K562 (cell line): Measurements from ENCODE around the gene ZBTB49. TPM values are rescaled to one million over a fixed set of nuclear protein-coding genes. Genes with fewer than 3 reads are reported as not detected.

Source experiments
- CCNT2 ChIP-seq: IDR thresholded peaks from 2 replicates; pipeline ENCODE4 v1.6.1; 2011; ENCODE audit warnings: borderline replicate concordance, low read depth, mild to moderate bottlenecking, moderate library complexity, mixed read lengths, low read length; ENCODE audit not compliant: insufficient read length; ENCODE audit errors: extremely low read depth
- CXXC5 ChIP-seq: fragments of 250-450 bp; sonication (Bioruptor Pico); IDR thresholded peaks from 2 replicates; pipeline ENCODE4 v1.8.0; 2022; ENCODE audit warnings: inconsistent platforms, mild to moderate bottlenecking, moderate library complexity
- EGR1 ChIP-seq: fragments of 450-650 bp; conservative IDR thresholded peaks from 2 replicates; pipeline ENCODE4 v1.6.1; 2017; ENCODE audit warnings: mild to moderate bottlenecking
- FOXM1 ChIP-seq, 2 experiments: fragments of 450-650 bp in 1 of 2; sonication (generic) in 1 of 2; formaldehyde crosslinking in 1 of 2; IDR thresholded peaks; 2 replicates each; pipeline versions ENCODE4 v1.6.1 to v1.9.0; 2017 to 2022; ENCODE audit warnings: low read depth in 2 of 2, mild to moderate bottlenecking in 2 of 2, missing genetic modification reagents in 1 of 2, moderate library complexity in 1 of 2
- GATAD2B ChIP-seq: fragments of 450-650 bp; IDR thresholded peaks from 2 replicates; pipeline ENCODE4 v1.6.1; 2017; ENCODE audit warnings: mild to moderate bottlenecking, borderline replicate concordance
- HDAC3 ChIP-seq: fragments of 450-650 bp; IDR thresholded peaks from 2 replicates; pipeline ENCODE4 v1.6.1; 2018; ENCODE audit warnings: borderline replicate concordance, mild to moderate bottlenecking, moderate library complexity; ENCODE audit not compliant: partially characterized antibody
- HLTF ChIP-seq: fragments of 450-650 bp; IDR thresholded peaks from 2 replicates; pipeline ENCODE4 v1.6.1; 2016
- HMG20B ChIP-seq: fragments of 250-450 bp; sonication (Bioruptor Pico); IDR thresholded peaks from 2 replicates; pipeline ENCODE4 v1.5.0; 2021; ENCODE audit warnings: mild to moderate bottlenecking
- MTA1 ChIP-seq: fragments of 450-650 bp; IDR thresholded peaks from 2 replicates; pipeline ENCODE4 v1.6.1; 2017; ENCODE audit warnings: borderline replicate concordance
- PTRF ChIP-seq: fragments of 450-650 bp; IDR thresholded peaks from 2 replicates; pipeline ENCODE4 v1.6.1; 2016; ENCODE audit warnings: mild to moderate bottlenecking, missing genetic modification characterization, missing compliant biosample characterization
- SMARCB1 ChIP-seq: IDR thresholded peaks from 2 replicates; pipeline ENCODE4 v1.6.1; 2011; ENCODE audit warnings: improper control_type of control experiment, low read depth; ENCODE audit not compliant: insufficient read length
- TSC22D4 ChIP-seq: fragments of 450-650 bp; IDR thresholded peaks from 2 replicates; pipeline ENCODE4 v1.6.1; 2016; ENCODE audit warnings: missing genetic modification characterization, missing biosample characterization, control low read depth
- ZNF384 ChIP-seq: IDR thresholded peaks from 2 replicates; pipeline ENCODE4 v1.6.1; 2012; ENCODE audit warnings: low read depth, low read length, improper control_type of control experiment
- polyA plus RNA-seq, 8 experiments: library from polyadenylated mRNA; depleted of rRNA in 4 of 8; stranded (reverse) in 5 of 8; unstranded in 3 of 8; fragments of >200 nt; fragmentation: Nextera tagmentation in 2 of 8; fragmentation: Illumina TruSeq in 1 of 8; extraction: Ambion mirVana in 2 of 8; extraction: Trizol in 1 of 8; gene quantifications; 2 replicates each; pipeline versions ENCODE4 v1.2.1 to v1.2.3, GENCODE V29; 2011 to 2014; ENCODE audit warnings: inconsistent platforms in 1 of 8, missing spikeins in 1 of 8
- total RNA-seq, 7 experiments: library from RNA; depleted of rRNA in 6 of 7; stranded (reverse); fragments of >200 nt in 6 of 7; fragmentation: Illumina TruSeq in 2 of 7; extraction: Trizol in 2 of 7; gene quantifications; 2 replicates each; pipeline versions ENCODE4 v1.2.1 to v1.2.3, GENCODE V29; 2011 to 2021; ENCODE audit warnings: low replicate concordance in 1 of 7
- TF ChIP-seq, protein P1 (sequence below), 2 experiments: fragments of 200-800 bp in 1 of 2; sonication (Bioruptor generic) in 1 of 2; sonication (generic) in 1 of 2; formaldehyde crosslinking in 1 of 2; IDR thresholded peaks in 1 of 2; conservative IDR thresholded peaks in 1 of 2; 2 replicates each; pipeline versions ENCODE4 v1.5.0 to v1.6.1; 2016 to 2020; ENCODE audit warnings: missing compliant biosample characterization in 1 of 2, missing genetic modification characterization in 1 of 2, missing genetic modification reagents in 1 of 2
- TF ChIP-seq, protein P2 (sequence below): fragments of 450-650 bp; IDR thresholded peaks from 2 replicates; pipeline ENCODE4 v1.7.1; 2018; ENCODE audit warnings: mild to moderate bottlenecking, low read depth; ENCODE audit not compliant: partially characterized antibody
- TF ChIP-seq, protein P3 (sequence below): fragments of 250-450 bp; sonication (Bioruptor Pico); IDR thresholded peaks from 2 replicates; pipeline ENCODE4 v1.8.0; 2022; ENCODE audit warnings: moderate library complexity, mild to moderate bottlenecking, inconsistent platforms
- TF ChIP-seq, protein P4 (sequence below): conservative IDR thresholded peaks from 2 replicates; pipeline ENCODE4 v1.6.1; 2011; ENCODE audit warnings: low read depth, mild to moderate bottlenecking, low read length; ENCODE audit not compliant: control insufficient read depth
- TF ChIP-seq, protein P5 (sequence below): fragments of 450-650 bp; IDR thresholded peaks from 2 replicates; pipeline ENCODE4 v1.6.1; 2016; ENCODE audit warnings: borderline replicate concordance

ZBTB49 gene
- total and polyA plus RNA-seq, 9 of the 15 experiments (the other 6 are each of a cell fraction or from before 2014, with no cell fraction given), result 0.49 to 8.0 (median 4.2) TPM

DNA sequence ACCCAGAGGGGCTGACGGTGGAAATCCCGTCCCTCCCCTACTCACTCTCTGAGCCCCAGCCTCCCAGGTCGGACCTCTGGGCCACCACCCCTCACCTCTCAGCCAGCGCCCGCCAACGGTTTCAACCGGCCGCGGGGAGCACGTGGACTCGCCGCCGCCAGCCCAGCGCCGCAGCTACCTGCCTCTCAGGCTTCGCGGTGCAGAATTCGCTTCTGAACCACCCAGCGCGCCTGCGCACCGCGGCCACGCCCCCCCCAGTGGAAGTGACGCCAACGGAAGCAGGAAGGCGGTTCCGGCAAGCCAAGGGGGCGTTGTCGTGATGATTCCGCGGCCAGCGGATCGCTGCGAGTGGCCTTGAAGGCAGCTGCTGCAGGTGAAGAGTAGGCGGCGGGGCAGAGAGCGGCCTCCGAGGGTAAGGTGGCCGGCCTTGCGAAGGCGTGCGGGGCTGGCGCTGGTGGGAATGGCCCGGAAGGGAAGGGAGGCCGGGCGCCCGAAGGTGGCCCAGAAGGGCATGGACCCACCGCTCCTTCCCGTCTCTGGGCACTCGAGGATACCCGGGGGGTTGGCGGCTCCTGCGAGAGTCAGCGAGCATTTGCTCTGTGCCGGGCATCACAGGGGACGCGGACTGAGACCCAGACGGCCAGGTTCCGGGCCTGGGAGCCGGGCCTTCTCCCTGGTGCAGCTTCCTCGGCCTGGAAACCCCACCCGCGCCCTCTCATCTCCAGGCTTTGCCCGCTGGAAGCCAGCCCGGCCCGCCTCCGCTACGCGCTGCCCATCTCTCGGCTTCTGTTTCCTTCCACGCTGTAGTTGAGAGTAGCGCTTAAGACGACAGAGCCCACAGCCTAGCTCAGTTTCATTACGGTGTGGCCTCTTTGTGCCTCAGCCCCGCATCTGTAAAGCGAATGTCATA is at the start of gene ZBTB49, which contains the start of gene LYAR (continued):
- TF ChIP-seq ZNF384 (no peak), CCNT2 (peak; percentile 57), HLTF (no peak), TSC22D4 (tag) (no peak), FOXM1 (IDR thresholded peaks at IDR 0.05; ENCODE audit: low read depth) (no peak), FOXM1 (CRISPR knock-in tag; IDR thresholded peaks at IDR 0.05; ENCODE audit: low read depth) (no peak), MTA1 (no peak; the same call in 1 of the 2 replicates), SMARCB1 (no peak), HMG20B (CRISPR knock-in tag) (no peak), GATAD2B (no peak), PTRF (tag) (no peak), EGR1 (peak; percentile 59), CXXC5 (CRISPR knock-in tag) (peak; percentile 75), HDAC3 (no peak)
- TF ChIP-seq, protein P1, sequence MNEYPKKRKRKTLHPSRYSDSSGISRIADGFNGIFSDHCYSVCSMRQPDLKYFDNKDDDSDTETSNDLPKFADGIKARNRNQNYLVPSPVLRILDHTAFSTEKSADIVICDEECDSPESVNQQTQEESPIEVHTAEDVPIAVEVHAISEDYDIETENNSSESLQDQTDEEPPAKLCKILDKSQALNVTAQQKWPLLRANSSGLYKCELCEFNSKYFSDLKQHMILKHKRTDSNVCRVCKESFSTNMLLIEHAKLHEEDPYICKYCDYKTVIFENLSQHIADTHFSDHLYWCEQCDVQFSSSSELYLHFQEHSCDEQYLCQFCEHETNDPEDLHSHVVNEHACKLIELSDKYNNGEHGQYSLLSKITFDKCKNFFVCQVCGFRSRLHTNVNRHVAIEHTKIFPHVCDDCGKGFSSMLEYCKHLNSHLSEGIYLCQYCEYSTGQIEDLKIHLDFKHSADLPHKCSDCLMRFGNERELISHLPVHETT (CRISPR knock-in tag; conservative IDR thresholded peaks at IDR 0.05 in 1 of 2, IDR thresholded peaks at IDR 0.05 in 1 of 2), result no peak
- TF ChIP-seq, protein P2, sequence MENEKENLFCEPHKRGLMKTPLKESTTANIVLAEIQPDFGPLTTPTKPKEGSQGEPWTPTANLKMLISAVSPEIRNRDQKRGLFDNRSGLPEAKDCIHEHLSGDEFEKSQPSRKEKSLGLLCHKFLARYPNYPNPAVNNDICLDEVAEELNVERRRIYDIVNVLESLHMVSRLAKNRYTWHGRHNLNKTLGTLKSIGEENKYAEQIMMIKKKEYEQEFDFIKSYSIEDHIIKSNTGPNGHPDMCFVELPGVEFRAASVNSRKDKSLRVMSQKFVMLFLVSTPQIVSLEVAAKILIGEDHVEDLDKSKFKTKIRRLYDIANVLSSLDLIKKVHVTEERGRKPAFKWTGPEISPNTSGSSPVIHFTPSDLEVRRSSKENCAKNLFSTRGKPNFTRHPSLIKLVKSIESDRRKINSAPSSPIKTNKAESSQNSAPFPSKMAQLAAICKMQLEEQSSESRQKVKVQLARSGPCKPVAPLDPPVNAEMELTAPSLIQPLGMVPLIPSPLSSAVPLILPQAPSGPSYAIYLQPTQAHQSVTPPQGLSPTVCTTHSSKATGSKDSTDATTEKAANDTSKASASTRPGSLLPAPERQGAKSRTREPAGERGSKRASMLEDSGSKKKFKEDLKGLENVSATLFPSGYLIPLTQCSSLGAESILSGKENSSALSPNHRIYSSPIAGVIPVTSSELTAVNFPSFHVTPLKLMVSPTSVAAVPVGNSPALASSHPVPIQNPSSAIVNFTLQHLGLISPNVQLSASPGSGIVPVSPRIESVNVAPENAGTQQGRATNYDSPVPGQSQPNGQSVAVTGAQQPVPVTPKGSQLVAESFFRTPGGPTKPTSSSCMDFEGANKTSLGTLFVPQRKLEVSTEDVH, result peak; percentile 84
- TF ChIP-seq, protein P3, sequence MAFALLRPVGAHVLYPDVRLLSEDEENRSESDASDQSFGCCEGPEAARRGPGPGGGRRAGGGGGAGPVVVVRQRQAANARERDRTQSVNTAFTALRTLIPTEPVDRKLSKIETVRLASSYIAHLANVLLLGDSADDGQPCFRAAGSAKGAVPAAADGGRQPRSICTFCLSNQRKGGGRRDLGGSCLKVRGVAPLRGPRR (CRISPR knock-in tag), result no peak
- TF ChIP-seq, protein P4, sequence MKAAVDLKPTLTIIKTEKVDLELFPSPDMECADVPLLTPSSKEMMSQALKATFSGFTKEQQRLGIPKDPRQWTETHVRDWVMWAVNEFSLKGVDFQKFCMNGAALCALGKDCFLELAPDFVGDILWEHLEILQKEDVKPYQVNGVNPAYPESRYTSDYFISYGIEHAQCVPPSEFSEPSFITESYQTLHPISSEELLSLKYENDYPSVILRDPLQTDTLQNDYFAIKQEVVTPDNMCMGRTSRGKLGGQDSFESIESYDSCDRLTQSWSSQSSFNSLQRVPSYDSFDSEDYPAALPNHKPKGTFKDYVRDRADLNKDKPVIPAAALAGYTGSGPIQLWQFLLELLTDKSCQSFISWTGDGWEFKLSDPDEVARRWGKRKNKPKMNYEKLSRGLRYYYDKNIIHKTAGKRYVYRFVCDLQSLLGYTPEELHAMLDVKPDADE, result peak; percentile 82
- TF ChIP-seq, protein P5, sequence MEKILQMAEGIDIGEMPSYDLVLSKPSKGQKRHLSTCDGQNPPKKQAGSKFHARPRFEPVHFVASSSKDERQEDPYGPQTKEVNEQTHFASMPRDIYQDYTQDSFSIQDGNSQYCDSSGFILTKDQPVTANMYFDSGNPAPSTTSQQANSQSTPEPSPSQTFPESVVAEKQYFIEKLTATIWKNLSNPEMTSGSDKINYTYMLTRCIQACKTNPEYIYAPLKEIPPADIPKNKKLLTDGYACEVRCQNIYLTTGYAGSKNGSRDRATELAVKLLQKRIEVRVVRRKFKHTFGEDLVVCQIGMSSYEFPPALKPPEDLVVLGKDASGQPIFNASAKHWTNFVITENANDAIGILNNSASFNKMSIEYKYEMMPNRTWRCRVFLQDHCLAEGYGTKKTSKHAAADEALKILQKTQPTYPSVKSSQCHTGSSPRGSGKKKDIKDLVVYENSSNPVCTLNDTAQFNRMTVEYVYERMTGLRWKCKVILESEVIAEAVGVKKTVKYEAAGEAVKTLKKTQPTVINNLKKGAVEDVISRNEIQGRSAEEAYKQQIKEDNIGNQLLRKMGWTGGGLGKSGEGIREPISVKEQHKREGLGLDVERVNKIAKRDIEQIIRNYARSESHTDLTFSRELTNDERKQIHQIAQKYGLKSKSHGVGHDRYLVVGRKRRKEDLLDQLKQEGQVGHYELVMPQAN, result peak; percentile 97
